GM10248 (cell line): Measurements from ENCODE around the gene CD300H.
A peak's percentile ranks its signal among the peaks of the same experiment; 100 is the strongest.

Experiments used
- CTCF ChIA-PET: fragments of 300-600 bp; sonication (Branson Sonifier 250); formaldehyde crosslinking; extraction: SDS; loops from one replicate; lab custom pipeline; 2021; ENCODE audit warnings: antibody characterized with exemption; lab: Yijun Ruan, JAX
- POLR2A ChIA-PET: fragments of 350-650 bp; sonication (Branson Sonifier 250); formaldehyde crosslinking; extraction: SDS; loops from one replicate; lab custom pipeline; 2020; ENCODE audit warnings: antibody characterized with exemption; lab: Yijun Ruan, JAX
- DNase-seq: peaks from one replicate; pipeline ENCODE4 v3.0.0; 2012; ENCODE audit errors: extremely low spot score
- CTCF ChIP-seq: IDR thresholded peaks from 2 replicates; pipeline ENCODE4 v1.5.1; 2012; ENCODE audit warnings: mild to moderate bottlenecking, low read depth; ENCODE audit errors: extremely low read depth, missing control alignments, control extremely low read depth

Gene CD300H

GRCh38 chr17:74531231-74531761 is 36.0 kb downstream of the CD300H start, which contains the start of gene CD300LB:
Gene CD300LB, minus strand, starts transcription at chr17:74531475. Its CDS starts 125 bp downstream, at chr17:74531350.
- CTCF ChIA-PET: interaction anchor here (1.0 to 7.7 kb wide), 13 partner anchors 11 to 235 kb away, joined by 3 to 68 read pairs (median 3); partner anchors contain the start of gene GPR142
- TF ChIP-seq CTCF: no peak
- peak; percentile 45 for DNase-seq
- POLR2A ChIA-PET: no interaction called here

DNA sequence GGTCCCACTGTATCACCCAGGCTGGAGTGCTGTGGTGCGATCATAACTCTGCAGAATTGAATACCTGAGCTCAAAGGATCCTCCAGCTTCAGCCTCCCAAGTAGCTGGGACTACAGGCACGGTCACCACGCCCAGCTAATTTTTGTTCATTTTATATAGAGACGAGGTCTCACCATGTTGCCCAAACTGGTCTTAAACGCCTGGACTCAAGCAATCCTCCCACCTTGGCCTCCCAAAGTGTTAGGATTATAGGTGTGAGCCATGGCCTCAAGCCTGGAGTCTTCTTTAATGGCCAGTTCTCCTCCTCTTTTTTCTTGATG is 36.5 kb downstream of the CD300H start:
- no peak for DNase-seq
- CTCF ChIA-PET: interaction anchor here (1.2 to 7.7 kb wide), 7 partner anchors 10 to 163 kb away, joined by 3 to 68 read pairs (median 4); partner anchors contain the start of gene GPR142
- TF ChIP-seq CTCF: no peak
- POLR2A ChIA-PET: no interaction called here

DNA sequence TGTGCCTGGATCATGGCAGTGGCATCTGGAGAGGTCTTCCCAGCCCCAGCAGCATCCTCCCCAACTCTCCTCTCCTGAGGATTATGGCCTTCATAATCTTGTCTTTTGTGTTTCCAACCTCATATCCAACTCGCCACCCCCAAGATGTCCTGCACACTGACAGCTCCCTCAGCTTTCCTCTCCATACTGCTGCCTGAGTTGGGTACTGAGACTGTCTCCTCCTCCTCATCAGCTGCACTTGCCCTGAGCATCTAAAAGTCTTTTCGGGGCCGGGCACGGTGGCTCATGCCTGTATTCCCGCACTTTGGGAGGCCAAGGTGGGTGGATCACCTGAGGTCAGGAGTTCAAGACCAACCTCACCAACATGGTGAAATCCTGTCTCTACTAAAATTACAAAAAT is 38.1 kb downstream of the CD300H start:
- no peak for TF ChIP-seq CTCF
- DNase-seq: no peak
- ChIA-PET CTCF (interaction anchor here (1.6 to 7.7 kb wide), 4 partner anchors 35 to 161 kb away, joined by 4 to 68 read pairs (median 36); partner anchors contain the start of gene GPR142), POLR2A (no interaction called here)

DNA sequence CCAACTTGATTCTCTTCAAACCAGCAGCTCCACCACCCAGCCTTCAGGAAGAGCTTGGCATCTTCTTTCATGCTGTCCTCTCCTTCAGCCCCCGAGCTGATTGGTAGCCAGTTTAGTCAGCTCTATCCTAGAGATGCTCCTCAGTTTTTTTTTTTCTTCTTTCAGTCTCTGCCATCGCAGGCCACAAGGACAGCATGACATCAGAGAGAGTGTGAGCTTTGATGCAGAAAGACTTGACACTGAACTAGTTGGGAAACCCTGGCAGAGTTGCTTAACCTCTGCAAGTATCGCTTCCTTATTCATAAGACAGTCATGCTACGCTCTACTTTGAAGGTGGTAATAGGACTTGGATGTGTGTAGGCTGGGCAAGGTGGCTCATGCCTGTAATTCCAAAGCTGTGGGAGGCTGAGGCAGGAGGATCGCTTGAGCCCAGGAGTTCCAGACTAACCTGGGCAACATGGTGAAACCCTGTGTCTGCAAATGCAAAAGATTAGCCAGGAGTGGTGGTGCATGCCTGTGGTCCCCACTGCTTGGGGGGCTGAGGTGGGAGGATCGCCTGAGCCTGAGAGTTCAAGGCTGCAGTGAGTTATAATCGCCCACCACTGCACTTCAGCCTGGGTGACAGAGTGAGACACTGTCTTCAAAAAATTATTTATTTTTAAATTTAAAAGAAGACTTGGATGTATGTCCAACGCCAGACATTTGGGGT is 38.7 kb downstream of the CD300H start:
- ChIA-PET POLR2A (no interaction called here), CTCF (interaction anchor here (0.8 to 7.7 kb wide), 6 partner anchors 17 to 243 kb away, joined by 3 to 68 read pairs (median 9); partner anchors contain the start of gene GPR142)
- peak; percentile 77 for DNase-seq
- TF ChIP-seq CTCF: no peak

- TF ChIP-seq CTCF: no peak
- no peak for DNase-seq
- ChIA-PET CTCF (interaction anchor here (0.8 to 7.7 kb wide), 7 partner anchors 16 to 243 kb away, joined by 3 to 68 read pairs (median 8); partner anchors contain the start of gene GPR142), POLR2A (no interaction called here)
Observed at GRCh38 chr17:74527756-74528155, 39.6 kb downstream of the CD300H start.

DNA sequence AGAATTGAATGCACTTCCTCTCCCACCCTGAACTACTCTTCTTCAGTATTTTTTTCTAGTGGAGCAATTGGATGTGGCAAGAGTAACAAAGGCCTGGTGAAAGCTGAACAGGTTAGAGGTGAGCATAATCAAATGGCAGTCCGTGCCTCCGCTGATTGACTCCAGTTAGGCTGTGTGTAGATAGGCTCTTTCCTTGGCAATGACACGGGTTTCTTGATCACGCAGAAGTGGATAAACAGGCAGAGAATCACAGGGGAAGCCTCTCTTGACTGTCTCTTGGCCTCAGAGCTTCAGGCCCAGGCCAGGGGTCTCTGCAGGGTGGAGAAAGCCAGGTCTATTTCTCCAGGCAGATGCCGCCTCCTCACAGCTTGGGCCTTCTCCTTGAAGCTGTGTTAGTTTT is 40.2 kb downstream of the CD300H start:
- no peak for TF ChIP-seq CTCF
- CTCF ChIA-PET: interaction anchor here (1.0 to 7.7 kb wide), 7 partner anchors 12 to 233 kb away, joined by 3 to 68 read pairs (median 3); partner anchors contain the start of gene GPR142
- POLR2A ChIA-PET: no interaction called here
- no peak for DNase-seq
